ENCODE results near the gene KRTAP10-9.
"Not testable (repeated sequence)": the region's sequence is repeated elsewhere in the genome, so short reads cannot be mapped to it uniquely, and the experiment has no call there.

Gene KRTAP10-9

GRCh38 chr21:44615911-44616590 is 10.8 kb upstream of the KRTAP10-9 start:
- DNase-seq: peak; percentile 51

- no peak for DNase-seq
Measured at GRCh38 chr21:44616591-44616926, 10.3 kb upstream of the KRTAP10-9 start.

- no peak for DNase-seq
Measured at GRCh38 chr21:44617071-44617501, 9.8 kb upstream of the KRTAP10-9 start.

- no peak for DNase-seq
Measured at GRCh38 chr21:44618504-44618903, 8.4 kb upstream of the KRTAP10-9 start.

- DNase-seq: no peak
Measured at GRCh38 chr21:44618909-44619308, 8.0 kb upstream of the KRTAP10-9 start.

- no peak for DNase-seq
Measured at GRCh38 chr21:44619886-44620285, 7.0 kb upstream of the KRTAP10-9 start.

GRCh38 chr21:44623575-44623974 is 3.3 kb upstream of the KRTAP10-9 start:
- no peak for DNase-seq

GRCh38 chr21:44625756-44626155 is 1.1 kb upstream of the KRTAP10-9 start:
- DNase-seq: no peak

- no peak for DNase-seq
Measured at GRCh38 chr21:44626262-44626661, 631 bp upstream of the KRTAP10-9 start.

GRCh38 chr21:44627181-44627822 is 409 bp downstream of the KRTAP10-9 start:
- DNase-seq: not testable (repeated sequence)

GRCh38 chr21:44627831-44628233 is 939 bp downstream of the KRTAP10-9 start:
- DNase-seq: peak; percentile 57

- no peak for DNase-seq
Measured at GRCh38 chr21:44628707-44629391, 2.0 kb downstream of the KRTAP10-9 start.

- no peak for DNase-seq
Measured at GRCh38 chr21:44630440-44630839, 3.5 kb downstream of the KRTAP10-9 start.

- DNase-seq: no peak
Measured at GRCh38 chr21:44632067-44632466, 5.2 kb downstream of the KRTAP10-9 start.

- no peak for DNase-seq
Measured at GRCh38 chr21:44636209-44637017, 9.5 kb downstream of the KRTAP10-9 start.

- DNase-seq: peak; percentile 81
Measured at GRCh38 chr21:44637018-44637850, 10.3 kb downstream of the KRTAP10-9 start, which contains the start of gene KRTAP10-10. KRTAP10-10 (plus strand) TSS chr21:44637356; CDS start chr21:44637418, 62 bp downstream.

GRCh38 chr21:44637851-44638348 is 11.0 kb downstream of the KRTAP10-9 start:
- DNase-seq: not testable (repeated sequence)

- not testable (repeated sequence) for DNase-seq
Measured at GRCh38 chr21:44638506-44639330, 11.8 kb downstream of the KRTAP10-9 start.

- no peak for DNase-seq
Measured at GRCh38 chr21:44639331-44639655, 12.4 kb downstream of the KRTAP10-9 start.

GRCh38 chr21:44640761-44641160 is 13.9 kb downstream of the KRTAP10-9 start:
- no peak for DNase-seq

- DNase-seq: no peak
Measured at GRCh38 chr21:44643741-44644310, 16.9 kb downstream of the KRTAP10-9 start.
